ENCODE measurements around the gene HYAL3. TPM values are rescaled to one million over a fixed set of nuclear protein-coding genes. Genes with fewer than 3 reads are reported as not detected.

The HYAL3 gene
- total and polyA plus RNA-seq, 2 donors from 2014 or later = 2.0 to 3.2 TPM

- FAIRE-seq = no peak
- no peaks in the 10 kb centered on the region for H3K27me3 ChIP-seq (ENCODE audit: control insufficient read depth, insufficient read depth, low read length)
- no peak overlapping the region for H3K4me3 ChIP-seq (ENCODE audit: low read length in 3 of 3)
- peaks cover 4 to 27% (median 13%) of the 10 kb centered on the region in 3 donors for H3K36me3 ChIP-seq (ENCODE audit: control insufficient read depth in 2 of 3, insufficient read depth in 3 of 3, low read length in 3 of 3)
- intact Hi-C loops (cut with DNase I) = no loop called here
- TF ChIP-seq CTCF (IDR thresholded peaks at IDR 0.05; ENCODE audit: borderline replicate concordance, extremely low read depth, insufficient read depth) = no peak
- peak in 1 of 5 donors; percentile 74 for DNase-seq
- no peaks in the 10 kb centered on the region for H3K9me3 ChIP-seq (ENCODE audit: control insufficient read depth in 2 of 3, insufficient read depth in 1 of 3, low read length in 3 of 3)
- peaks cover 0 to 21% (median 0%) of the 10 kb centered on the region in 3 donors for H3K4me1 ChIP-seq (ENCODE audit: control insufficient read depth in 2 of 3, insufficient read depth in 2 of 3, low read depth in 1 of 3, low read length in 3 of 3)
- peak overlapping the region in 1 of 2 donors; percentile 92 for H3K27ac ChIP-seq (ENCODE audit: low read depth in 2 of 2, low read length in 2 of 2)
- no peak overlapping the region for H3K9ac ChIP-seq (ENCODE audit: low read length in 3 of 3)
These were observed 40.2 kb downstream of the HYAL3 start for GRCh38 chr3:50258979-50259378.

GRCh38 chr3:50258029-50258680 lies 41.0 kb downstream of the HYAL3 start:
- no peak for TF ChIP-seq CTCF (IDR thresholded peaks at IDR 0.05; ENCODE audit: borderline replicate concordance, extremely low read depth, insufficient read depth)
- peaks cover 0 to 21% (median 0%) of the 10 kb centered on the region in 3 donors for H3K4me1 ChIP-seq (ENCODE audit: control insufficient read depth in 2 of 3, insufficient read depth in 2 of 3, low read depth in 1 of 3, low read length in 3 of 3)
- H3K36me3 ChIP-seq (ENCODE audit: control insufficient read depth in 2 of 3, insufficient read depth in 3 of 3, low read length in 3 of 3) = peaks cover 4 to 30% (median 14%) of the 10 kb centered on the region in 3 donors
- H3K27me3 ChIP-seq (ENCODE audit: control insufficient read depth, insufficient read depth, low read length) = no peaks in the 10 kb centered on the region
- H3K9ac ChIP-seq (ENCODE audit: low read length in 3 of 3) = no peak overlapping the region
- FAIRE-seq (no peak), DNase-seq (peak in 2 of 5 donors; percentile 22 to 71)
- H3K4me3 ChIP-seq (ENCODE audit: low read length in 3 of 3) = no peak overlapping the region
- H3K9me3 ChIP-seq (ENCODE audit: control insufficient read depth in 2 of 3, insufficient read depth in 1 of 3, low read length in 3 of 3) = no peaks in the 10 kb centered on the region
- H3K27ac ChIP-seq (ENCODE audit: low read depth in 2 of 2, low read length in 2 of 2) = peak overlapping the region in 1 of 2 donors; percentile 28
- intact Hi-C loops (cut with DNase I) = no loop called here

- TF ChIP-seq CTCF (IDR thresholded peaks at IDR 0.05; ENCODE audit: borderline replicate concordance, extremely low read depth, insufficient read depth) = peak; percentile 38
- no peak overlapping the region for H3K9ac ChIP-seq (ENCODE audit: low read length in 3 of 3)
- peaks cover 4 to 30% (median 20%) of the 10 kb centered on the region in 3 donors for H3K36me3 ChIP-seq (ENCODE audit: control insufficient read depth in 2 of 3, insufficient read depth in 3 of 3, low read length in 3 of 3)
- H3K27ac ChIP-seq (ENCODE audit: low read depth in 2 of 2, low read length in 2 of 2) = no peak overlapping the region
- H3K4me3 ChIP-seq (ENCODE audit: low read length in 3 of 3) = no peak overlapping the region
- H3K9me3 ChIP-seq (ENCODE audit: control insufficient read depth in 2 of 3, insufficient read depth in 1 of 3, low read length in 3 of 3) = no peaks in the 10 kb centered on the region
- FAIRE-seq = no peak
- H3K4me1 ChIP-seq (ENCODE audit: control insufficient read depth in 2 of 3, insufficient read depth in 2 of 3, low read depth in 1 of 3, low read length in 3 of 3) = peaks cover 0 to 21% (median 0%) of the 10 kb centered on the region in 3 donors
- intact Hi-C loops (cut with DNase I) = no loop called here
- peak in 3 of 5 donors; percentile 53 to 76 (median 59) for DNase-seq
- no peaks in the 10 kb centered on the region for H3K27me3 ChIP-seq (ENCODE audit: control insufficient read depth, insufficient read depth, low read length)
These were observed 42.0 kb downstream of the HYAL3 start for GRCh38 chr3:50256978-50257890.
